BE2C (cell line): ENCODE results near the gene SLC51B.

ENCODE experiments used
- DNase-seq: peaks from one replicate; pipeline ENCODE4 v3.0.0-alpha.2; 2020
- H3K27me3 ChIP-seq: fragments of 250-450 bp; sonication (Bioruptor Pico); 2 replicates; pipeline ENCODE4 v1.5.1; 2020; ENCODE audit warnings: mild to moderate bottlenecking
- H3K36me3 ChIP-seq: fragments of 250-450 bp; sonication (Bioruptor Pico); 2 replicates; pipeline ENCODE4 v1.5.1; 2020; ENCODE audit warnings: mild to moderate bottlenecking
- H3K4me1 ChIP-seq: fragments of 250-450 bp; sonication (Bioruptor Pico); 2 replicates; pipeline ENCODE4 v1.5.1; 2020
- H3K4me3 ChIP-seq: 2 replicates; pipeline ENCODE4 v1.5.1; 2011; ENCODE audit warnings: low read depth, low read length
- H3K9me3 ChIP-seq: fragments of 250-450 bp; sonication (Bioruptor Pico); 2 replicates; pipeline ENCODE4 v1.5.1; 2020
- TF ChIP-seq, protein P1 (sequence below): IDR thresholded peaks from 2 replicates; pipeline ENCODE4 v1.5.1; 2012; ENCODE audit warnings: mild to moderate bottlenecking, low read depth, low read length

Gene SLC51B

DNA sequence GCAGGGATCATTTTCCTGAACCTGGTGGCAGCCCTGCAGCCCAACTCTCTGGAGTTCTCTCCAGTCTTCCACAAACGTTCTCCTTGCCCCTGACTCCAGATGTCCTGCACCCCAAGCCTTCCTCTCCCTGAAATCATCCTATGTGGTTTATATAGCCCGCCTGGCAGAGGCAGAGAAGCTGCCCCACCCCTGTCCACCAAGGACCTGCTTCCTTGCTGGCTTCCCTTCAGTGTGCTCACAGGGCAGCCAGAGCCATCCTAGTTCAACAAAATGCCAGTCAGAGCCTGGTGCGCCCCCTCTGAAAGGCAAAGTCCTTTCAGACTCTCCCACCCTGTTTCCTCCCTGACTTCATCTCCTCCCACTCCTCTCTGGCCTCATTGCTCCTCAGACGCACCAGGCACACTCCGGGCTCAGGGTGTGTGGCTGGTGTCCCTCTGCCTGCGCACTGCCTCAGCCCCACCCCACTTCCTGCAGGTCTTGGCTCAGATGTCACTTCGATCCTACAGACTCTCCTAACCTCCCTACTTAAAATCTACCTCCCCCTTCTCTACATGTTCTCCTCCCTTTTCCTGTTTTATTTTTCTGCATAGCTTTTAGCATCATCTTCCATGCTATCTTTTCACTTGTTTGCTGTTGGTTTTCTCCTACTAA is 37.2 kb downstream of the SLC51B start:
- Histone ChIP-seq H3K27me3 (no peaks in the 10 kb centered on the region), H3K9me3 (no peaks in the 10 kb centered on the region), H3K4me3 (no peak overlapping the region)

DNA sequence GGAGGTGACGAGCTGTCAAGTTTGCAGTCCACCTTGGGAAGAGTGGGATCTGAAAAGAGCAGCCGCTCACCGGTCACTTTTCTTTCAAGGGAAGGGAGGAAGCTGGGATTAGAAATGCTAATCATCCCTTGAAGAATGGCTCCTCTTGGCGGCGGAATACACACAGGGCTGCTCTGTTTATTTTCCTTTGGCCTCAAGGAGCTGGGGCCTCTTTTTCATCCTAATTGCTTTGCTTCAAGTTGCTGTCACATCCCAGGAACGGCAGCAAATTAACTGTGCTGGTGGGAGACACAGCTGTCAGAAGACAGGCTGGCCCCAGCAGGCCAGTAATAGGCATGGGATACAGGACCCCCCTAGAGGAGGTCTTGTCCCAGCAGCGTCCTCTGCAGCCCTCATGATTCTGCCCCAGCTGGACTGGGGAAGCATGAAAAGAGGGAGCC is 38.1 kb downstream of the SLC51B start:
- TF ChIP-seq, protein P1, sequence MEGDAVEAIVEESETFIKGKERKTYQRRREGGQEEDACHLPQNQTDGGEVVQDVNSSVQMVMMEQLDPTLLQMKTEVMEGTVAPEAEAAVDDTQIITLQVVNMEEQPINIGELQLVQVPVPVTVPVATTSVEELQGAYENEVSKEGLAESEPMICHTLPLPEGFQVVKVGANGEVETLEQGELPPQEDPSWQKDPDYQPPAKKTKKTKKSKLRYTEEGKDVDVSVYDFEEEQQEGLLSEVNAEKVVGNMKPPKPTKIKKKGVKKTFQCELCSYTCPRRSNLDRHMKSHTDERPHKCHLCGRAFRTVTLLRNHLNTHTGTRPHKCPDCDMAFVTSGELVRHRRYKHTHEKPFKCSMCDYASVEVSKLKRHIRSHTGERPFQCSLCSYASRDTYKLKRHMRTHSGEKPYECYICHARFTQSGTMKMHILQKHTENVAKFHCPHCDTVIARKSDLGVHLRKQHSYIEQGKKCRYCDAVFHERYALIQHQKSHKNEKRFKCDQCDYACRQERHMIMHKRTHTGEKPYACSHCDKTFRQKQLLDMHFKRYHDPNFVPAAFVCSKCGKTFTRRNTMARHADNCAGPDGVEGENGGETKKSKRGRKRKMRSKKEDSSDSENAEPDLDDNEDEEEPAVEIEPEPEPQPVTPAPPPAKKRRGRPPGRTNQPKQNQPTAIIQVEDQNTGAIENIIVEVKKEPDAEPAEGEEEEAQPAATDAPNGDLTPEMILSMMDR = no peak
- H3K9me3 ChIP-seq = no peaks in the 10 kb centered on the region
- H3K36me3 ChIP-seq = no peaks in the 10 kb centered on the region
- DNase-seq = no peak
- no peak overlapping the region for H3K4me3 ChIP-seq
- peaks cover 4% of the 10 kb centered on the region for H3K4me1 ChIP-seq
- no peaks in the 10 kb centered on the region for H3K27me3 ChIP-seq

More for the DNA sequence above, 37.2 kb downstream of the SLC51B start:
- TF ChIP-seq, protein P1 = no peak
- H3K36me3 ChIP-seq = no peaks in the 10 kb centered on the region
- peaks cover 4% of the 10 kb centered on the region for H3K4me1 ChIP-seq
- DNase-seq = peak; percentile 33

DNA sequence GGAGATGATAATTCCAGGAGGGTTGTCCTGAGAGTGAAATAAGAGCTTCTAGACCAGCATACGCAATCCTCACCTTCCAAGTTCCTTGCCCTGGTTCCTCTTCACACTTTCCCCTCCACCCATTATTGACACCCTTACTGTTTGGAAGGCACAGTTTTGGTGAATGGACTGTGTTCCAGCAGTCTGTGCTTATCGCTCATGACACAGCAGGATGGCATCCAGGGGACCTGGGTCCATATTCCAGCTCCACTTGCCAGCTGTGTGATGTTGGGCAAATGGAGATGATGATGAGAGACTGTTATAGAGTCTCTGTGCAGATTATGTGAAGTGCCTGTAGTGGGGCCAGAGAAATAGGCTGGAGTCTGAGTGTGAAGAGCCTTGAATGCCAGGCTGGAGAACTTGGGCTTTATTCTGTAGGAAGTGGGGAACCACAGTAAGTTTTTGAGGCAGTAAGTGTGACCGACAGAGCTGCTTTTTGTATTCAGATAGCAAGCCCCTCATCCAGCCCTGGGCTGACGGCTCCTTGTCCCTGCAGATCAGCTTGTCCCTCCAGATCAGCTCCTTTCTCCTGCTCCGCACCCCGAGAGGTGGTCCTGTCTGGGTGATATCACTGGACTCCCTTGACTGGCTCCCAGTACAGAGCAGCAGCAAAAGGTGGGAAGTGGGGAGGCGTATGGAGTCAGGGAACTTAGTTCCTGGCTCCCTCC is 39.5 kb downstream of the SLC51B start:
- Histone ChIP-seq H3K4me1 (peaks cover 4% of the 10 kb centered on the region), H3K4me3 (no peak overlapping the region), H3K27me3 (no peaks in the 10 kb centered on the region), H3K36me3 (no peaks in the 10 kb centered on the region), H3K9me3 (no peaks in the 10 kb centered on the region)
- DNase-seq = no peak
- TF ChIP-seq, protein P1 = no peak

DNA sequence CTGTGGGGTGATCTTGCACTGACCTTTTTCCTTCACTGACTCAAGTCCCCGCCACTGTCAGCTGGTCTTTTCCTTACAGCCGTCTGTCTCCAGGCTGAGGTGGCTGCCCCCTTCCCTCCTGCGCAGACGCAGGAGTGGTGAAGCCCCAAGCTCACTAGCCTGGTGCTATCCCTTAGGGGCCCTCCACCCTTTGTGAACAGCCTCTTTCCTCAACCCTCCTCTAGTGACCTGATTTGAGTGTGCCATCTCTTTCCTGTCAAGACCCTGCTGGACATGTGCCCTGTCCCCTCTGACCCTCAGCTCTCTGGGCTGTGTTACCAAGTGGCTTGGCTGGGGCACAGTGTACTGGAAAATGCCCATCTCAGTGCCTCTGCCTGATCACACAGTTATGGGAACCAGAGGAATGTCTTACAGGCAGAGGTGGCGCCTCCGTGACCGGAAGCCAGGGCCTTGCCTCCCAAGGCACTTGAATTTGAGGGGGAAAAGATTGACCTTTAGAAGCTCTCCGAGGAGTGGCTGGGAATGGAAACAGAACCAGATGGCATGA is 40.1 kb downstream of the SLC51B start:
- no peaks in the 10 kb centered on the region for H3K27me3 ChIP-seq
- DNase-seq = no peak
- H3K9me3 ChIP-seq = no peaks in the 10 kb centered on the region
- peaks cover 4% of the 10 kb centered on the region for H3K4me1 ChIP-seq
- no peak overlapping the region for H3K4me3 ChIP-seq
- TF ChIP-seq, protein P1 = no peak
- H3K36me3 ChIP-seq = no peaks in the 10 kb centered on the region

DNA sequence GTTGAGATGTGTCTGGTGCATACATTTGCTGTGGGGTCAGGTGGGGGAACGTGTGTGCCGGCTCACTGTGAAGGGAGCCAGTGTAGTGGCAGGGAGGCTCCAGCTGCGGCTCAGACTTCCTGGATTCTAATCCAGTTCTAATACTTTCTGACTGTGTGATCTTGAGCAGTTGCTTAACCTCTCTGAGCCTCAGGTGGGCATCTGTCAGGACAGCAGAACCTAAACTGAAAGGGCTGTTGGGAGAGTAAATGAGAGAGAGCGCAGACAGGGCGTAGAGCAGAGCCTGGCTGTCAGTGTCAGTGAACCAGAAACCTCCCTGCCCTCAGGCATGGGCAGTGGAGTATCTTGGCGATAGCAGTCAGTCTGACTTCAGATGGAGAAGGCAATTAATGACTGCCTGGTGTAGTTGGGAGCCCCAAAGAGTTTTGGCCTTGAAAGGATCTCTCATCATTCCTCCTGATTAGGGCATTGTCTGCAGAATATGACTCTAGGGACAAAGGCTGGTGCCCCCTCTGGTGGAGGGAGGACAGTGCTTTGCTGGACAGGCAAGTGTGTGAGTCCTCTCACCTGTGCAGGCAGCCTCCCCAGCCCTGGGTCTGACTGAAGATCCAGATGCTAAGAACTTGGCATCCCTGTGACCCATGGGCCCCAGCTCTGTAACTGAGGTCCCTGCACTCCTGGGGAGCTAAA is 40.9 kb downstream of the SLC51B start:
- TF ChIP-seq, protein P1 = peak; percentile 75
- no peaks in the 10 kb centered on the region for H3K27me3 ChIP-seq
- no peak overlapping the region for H3K4me3 ChIP-seq
- peaks cover 4% of the 10 kb centered on the region for H3K4me1 ChIP-seq
- H3K9me3 ChIP-seq = no peaks in the 10 kb centered on the region
- H3K36me3 ChIP-seq = no peaks in the 10 kb centered on the region
- DNase-seq = peak; percentile 67
